ENCODE measurements around the gene LXN.
"Not testable (repeated sequence)": the region's sequence is repeated elsewhere in the genome, so short reads cannot be mapped to it uniquely, and the experiment has no call there.

LXN gene, protein sequence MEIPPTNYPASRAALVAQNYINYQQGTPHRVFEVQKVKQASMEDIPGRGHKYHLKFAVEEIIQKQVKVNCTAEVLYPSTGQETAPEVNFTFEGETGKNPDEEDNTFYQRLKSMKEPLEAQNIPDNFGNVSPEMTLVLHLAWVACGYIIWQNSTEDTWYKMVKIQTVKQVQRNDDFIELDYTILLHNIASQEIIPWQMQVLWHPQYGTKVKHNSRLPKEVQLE

GRCh38 chr3:158672215-158673176, at the start of gene LXN:
LXN (minus strand) TSS chr3:158672648; CDS start chr3:158672478, 170 bp downstream.
- DNase-seq: peak; percentile 77

- DNase-seq: no peak
These were observed 49.7 kb upstream of the LXN start for GRCh38 chr3:158722108-158722507.

DNA sequence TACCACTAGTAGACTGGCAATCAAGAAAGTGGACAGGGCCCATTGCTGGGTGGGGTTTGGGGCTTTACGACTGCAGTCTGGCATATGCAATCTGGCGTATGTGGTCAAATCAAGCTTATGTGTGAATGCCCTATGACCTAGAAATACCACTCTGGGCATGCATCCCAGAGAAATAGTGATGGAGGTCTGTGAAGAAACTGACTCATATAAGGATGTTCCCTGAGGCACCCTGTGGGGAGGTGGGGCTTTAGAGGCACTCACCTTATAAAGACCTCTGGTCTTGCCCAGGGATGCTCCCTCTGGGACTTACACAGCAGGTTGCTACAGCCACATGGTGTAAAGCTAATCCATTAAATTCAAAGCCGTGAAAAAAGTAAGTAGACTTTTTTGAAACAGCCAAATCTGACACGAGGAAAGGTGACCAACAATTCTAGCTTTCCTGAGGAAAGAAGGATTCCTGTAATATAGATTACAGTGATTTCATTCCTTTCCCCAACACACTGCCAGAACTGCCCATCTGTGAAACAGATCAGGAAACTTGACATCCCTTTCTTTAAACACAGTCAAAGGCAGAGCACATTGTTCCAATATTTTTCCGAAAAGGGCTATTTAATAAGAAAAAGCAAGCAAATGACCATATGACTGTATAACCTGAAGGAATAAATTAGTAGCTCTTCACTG, 46.2 kb upstream of the LXN start:
- DNase-seq: no peak

- no peak for DNase-seq
These were observed 45.1 kb upstream of the LXN start for GRCh38 chr3:158717576-158717975.

- no peak for DNase-seq
These were observed 40.6 kb upstream of the LXN start for GRCh38 chr3:158713094-158713499.

- DNase-seq: no peak
These were observed 40.0 kb upstream of the LXN start for GRCh38 chr3:158712443-158712842.

DNA sequence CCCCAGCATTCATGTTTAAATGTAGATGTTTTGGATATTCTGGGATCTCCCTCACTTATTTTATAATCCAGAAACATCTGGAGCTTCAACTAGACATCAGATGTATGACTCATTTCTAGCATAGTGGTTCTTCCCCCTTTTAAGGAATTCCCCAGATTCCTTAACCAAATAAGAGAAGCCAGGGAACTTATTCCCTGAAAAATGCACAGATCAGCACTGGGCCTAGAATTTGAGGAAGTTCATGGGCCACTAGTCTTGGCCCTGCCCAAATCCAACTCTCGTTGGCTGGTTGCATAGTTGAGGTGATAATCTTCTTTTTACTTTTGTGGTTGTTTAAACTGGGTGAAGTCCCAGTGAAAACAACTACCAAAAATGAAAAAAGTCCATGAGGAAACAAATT, 39.4 kb upstream of the LXN start:
- no peak for DNase-seq

- DNase-seq: no peak
These were observed 38.2 kb upstream of the LXN start for GRCh38 chr3:158710601-158711000.

DNA sequence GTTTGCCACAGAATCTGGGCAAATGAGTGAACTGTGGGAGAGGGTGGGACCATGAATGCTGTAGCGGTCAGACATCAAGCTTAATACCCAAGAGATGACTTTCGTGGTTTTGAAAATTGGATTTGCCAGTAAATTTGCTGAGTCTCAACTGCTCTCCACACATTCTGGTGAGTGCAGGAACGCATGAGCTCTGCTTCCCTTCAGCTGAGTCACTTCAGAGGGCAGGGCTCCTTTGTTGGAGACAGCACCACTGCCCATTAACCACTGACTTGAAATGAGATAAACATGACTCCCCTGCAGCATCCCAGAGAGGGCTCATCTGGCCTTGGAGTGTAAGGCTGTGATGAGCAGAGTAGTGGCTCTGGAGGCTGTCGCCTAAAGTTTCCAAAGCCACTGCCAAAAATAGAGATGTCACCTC, 37.2 kb upstream of the LXN start:
- DNase-seq: peak; percentile 31

DNA sequence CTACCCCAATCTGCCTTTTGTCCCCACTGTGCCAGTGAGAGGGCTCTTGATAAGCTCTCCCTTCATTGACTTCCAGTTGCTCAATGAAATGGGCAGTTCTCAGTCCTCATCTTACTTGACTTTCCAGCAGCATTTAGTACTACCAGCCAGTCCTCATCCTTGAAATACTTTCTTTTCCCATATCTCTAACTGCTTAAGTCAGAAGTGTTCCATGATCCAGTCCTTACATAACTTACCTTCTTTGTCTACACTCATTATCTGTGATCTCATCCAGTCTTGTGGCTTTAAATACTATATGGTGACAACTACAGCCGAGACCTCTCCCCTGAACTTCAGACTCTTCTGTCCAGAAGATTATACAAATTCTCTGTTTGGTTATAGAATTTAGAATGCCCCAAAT, 31.1 kb upstream of the LXN start:
- DNase-seq: no peak

- no peak for DNase-seq
These were observed 30.5 kb upstream of the LXN start for GRCh38 chr3:158702815-158703481.

DNA sequence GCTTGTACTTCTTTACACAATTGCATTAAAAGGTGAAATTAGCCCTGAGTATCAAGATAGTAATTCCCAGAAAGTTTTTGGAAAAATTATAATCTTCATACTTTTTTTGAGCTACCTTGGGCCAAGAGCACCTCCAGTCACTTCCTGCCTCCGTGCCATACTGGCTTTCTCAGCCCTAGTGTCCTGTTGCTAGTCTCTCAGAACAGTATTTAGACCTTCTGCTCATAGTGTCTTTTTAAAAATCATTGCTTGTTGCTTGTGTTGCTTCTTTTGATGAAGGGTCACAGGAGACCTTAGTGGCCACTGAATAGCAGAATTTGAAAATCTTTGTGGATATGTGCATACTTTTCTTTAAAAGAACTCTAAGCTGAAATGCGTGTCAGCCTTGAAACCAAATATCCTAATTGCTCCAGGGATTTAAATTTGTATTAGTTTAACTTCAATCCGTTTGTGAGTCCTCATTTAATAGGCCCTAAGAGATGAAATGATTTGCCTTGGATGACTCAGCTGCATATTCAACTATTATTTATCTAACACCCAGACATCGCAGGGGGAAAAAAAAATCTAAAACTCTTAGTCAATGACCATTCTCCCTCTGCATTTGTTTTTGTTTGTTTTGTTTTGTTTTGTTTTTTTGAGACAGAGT, 29.1 kb upstream of the LXN start:
- DNase-seq: no peak

DNA sequence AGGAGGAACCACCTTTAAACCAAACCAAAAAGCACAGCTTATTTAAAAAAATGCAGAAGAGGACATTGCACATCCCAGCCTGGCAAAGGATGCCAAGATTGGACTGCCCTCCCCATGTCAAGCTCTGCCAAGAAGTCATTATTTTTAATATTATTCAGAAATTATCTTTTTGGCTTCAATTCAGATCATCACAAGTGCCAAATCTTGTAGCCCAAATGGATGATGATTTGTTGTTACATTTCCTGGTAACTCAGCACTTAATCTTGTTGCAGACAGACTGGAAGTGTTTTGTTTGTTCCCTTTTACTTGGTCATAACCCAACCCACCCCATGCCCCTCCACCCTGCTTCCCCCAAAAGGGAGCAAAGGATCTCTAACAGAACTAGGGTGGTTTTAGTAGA, 28.1 kb upstream of the LXN start:
- no peak for DNase-seq

DNA sequence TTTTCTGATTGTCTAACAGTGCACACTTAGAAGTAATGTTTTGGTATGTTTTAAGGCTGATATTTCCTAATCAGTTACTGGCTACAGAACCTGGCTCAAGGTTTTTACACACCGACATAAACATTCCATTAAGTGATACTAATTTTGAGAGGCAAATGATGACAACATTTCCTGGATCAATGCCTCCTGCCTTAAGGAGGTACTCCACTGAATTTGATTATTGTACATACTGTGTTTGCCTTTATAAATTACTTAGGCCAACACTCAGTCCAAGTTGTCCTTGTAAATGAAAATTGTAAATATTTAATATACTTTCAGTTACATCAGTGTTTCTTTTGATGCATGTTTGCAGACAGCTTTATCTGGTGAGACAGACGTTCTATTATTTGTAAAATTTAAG, 24.2 kb upstream of the LXN start:
- no peak for DNase-seq

- not testable (repeated sequence) for DNase-seq
These were observed 21.5 kb upstream of the LXN start for GRCh38 chr3:158693866-158694456.

GRCh38 chr3:158685159-158685558, 12.7 kb upstream of the LXN start:
- DNase-seq: no peak

DNA sequence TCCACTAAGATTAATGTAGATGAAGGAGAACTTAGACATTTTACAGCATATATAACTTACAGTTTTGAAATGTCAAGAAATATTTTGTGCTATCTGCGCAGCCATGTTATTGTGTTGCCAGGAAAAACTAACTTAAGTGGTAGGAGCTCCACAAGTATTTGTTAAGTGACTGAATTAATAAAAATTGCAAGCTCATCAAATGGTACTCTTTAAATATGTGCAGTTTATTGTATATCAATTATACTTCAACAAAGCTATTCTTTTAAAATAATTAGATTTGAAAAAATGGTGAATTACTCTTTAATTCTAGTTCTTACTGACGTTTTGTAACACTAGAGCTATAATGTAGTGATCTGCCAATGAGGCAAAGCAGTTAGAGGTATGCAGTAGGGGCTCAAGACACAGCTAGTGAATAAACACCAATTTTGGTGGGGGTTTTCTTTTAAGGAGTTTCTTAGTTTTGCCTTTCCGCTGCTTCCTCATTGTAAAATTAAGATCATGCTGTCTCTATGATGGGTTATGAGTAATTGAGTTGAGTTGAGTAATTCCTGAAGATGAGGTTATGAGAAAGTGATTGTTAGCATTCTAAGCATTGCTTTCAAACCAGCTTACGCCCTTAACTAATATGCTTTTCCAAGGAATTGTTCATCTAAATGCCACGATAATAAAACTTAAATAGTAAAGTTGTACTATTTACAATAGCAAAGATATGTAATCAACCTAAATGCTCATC, 10.9 kb upstream of the LXN start:
- peak; percentile 55 for DNase-seq

GRCh38 chr3:158680861-158681260, 8.4 kb upstream of the LXN start:
- no peak for DNase-seq

- peak; percentile 7 for DNase-seq
These were observed 7.1 kb upstream of the LXN start for GRCh38 chr3:158679547-158680000.

GRCh38 chr3:158678687-158679086, 6.2 kb upstream of the LXN start:
- DNase-seq: no peak

DNA sequence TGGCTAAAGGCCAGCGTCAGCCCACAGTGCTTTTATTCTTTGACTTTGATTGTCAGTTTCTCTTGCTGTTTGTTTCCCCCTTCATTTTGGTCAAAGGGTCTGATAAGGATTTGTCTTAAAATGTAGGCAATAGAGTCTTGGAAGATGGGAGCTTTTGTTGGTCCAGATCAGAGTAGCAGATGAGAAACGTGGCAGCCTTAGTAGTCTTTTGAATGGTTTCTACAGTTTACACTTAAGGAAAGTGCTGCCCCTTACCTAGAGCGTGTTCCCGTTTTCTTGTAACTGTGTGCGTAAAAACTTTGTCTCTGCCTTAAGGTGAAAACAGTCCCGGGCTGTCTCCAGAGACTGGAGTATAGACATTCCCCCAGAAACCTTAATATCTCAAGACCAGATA, 630 bp downstream of the LXN start:
- DNase-seq: no peak

Data from MV-4-11 (cell line).